Hepatocyte (in vitro differentiated cells): ENCODE measurements around the gene SBNO2. TPM values are rescaled to one million over a fixed set of nuclear protein-coding genes. Genes with fewer than 3 reads are reported as not detected.

Source experiments
- DNase-seq: peaks from one replicate; pipeline ENCODE4 v3.0.0-alpha.2; 2016; ENCODE audit warnings: low spot score
- H2AFZ ChIP-seq: fragments of 200-600 bp; sonication (generic); 2 replicates; pipeline ENCODE4 v1.6.0; 2016; ENCODE audit warnings: antibody characterized with exemption, mild to moderate bottlenecking
- H3K27ac ChIP-seq: fragments of 200-600 bp; sonication (generic); 2 replicates; pipeline ENCODE4 v1.5.1; 2016; ENCODE audit warnings: mild to moderate bottlenecking
- H3K27me3 ChIP-seq: fragments of 200-600 bp; sonication (generic); 2 replicates; pipeline ENCODE4 v1.6.1; 2016
- H3K36me3 ChIP-seq: fragments of 200-600 bp; sonication (generic); replicated peaks from 2 replicates; pipeline ENCODE4 v1.5.1; 2016; ENCODE audit warnings: low read depth; ENCODE audit not compliant: insufficient read depth
- H3K4me1 ChIP-seq: fragments of 200-600 bp; sonication (generic); 2 replicates; pipeline ENCODE4 v1.5.1; 2016; ENCODE audit warnings: mild to moderate bottlenecking, moderate library complexity; ENCODE audit not compliant: insufficient read depth
- H3K4me2 ChIP-seq: fragments of 200-600 bp; sonication (generic); 2 replicates; pipeline ENCODE4 v1.6.0; 2016
- H3K4me3 ChIP-seq: fragments of 200-600 bp; sonication (generic); 2 replicates; pipeline ENCODE4 v1.5.1; 2016; ENCODE audit warnings: mild to moderate bottlenecking
- H3K79me2 ChIP-seq: fragments of 200-600 bp; sonication (generic); 2 replicates; pipeline ENCODE4 v1.6.0; 2017; ENCODE audit warnings: mild to moderate bottlenecking
- H3K9me2 ChIP-seq: fragments of 200-600 bp; sonication (generic); replicated peaks from 2 replicates; pipeline ENCODE4 v1.6.0; 2017; ENCODE audit warnings: mild to moderate bottlenecking; ENCODE audit not compliant: insufficient read depth
- H3K9me3 ChIP-seq: fragments of 200-600 bp; sonication (generic); 2 replicates; pipeline ENCODE4 v1.5.1; 2016; ENCODE audit warnings: low read depth, mild to moderate bottlenecking
- H4K20me1 ChIP-seq: fragments of 200-600 bp; sonication (generic); 2 replicates; pipeline ENCODE4 v1.6.0; 2016; ENCODE audit warnings: mild to moderate bottlenecking; ENCODE audit not compliant: insufficient read depth, poor library complexity, severe bottlenecking
- EZH2 ChIP-seq: fragments of 200-600 bp; sonication (generic); IDR thresholded peaks from 2 replicates; pipeline ENCODE4 v1.6.1; 2016; ENCODE audit warnings: antibody characterized with exemption, mild to moderate bottlenecking, borderline replicate concordance
- EZH2phosphoT487 ChIP-seq: fragments of 200-600 bp; sonication (generic); IDR thresholded peaks from one replicate; pipeline ENCODE4 v1.6.1; 2018; ENCODE audit warnings: antibody characterized with exemption, mild to moderate bottlenecking, low read depth, moderate library complexity; ENCODE audit not compliant: unreplicated experiment, severe bottlenecking
- WGBS: methylation state at CpG from one replicate; pipeline ENCODE4 v1.1.6; 2016; ENCODE audit warnings: low lambda C conversion rate; ENCODE audit errors: missing lambda C conversion rate; 5-methylcytosine and 5-hydroxymethylcytosine counted together
- polyA plus RNA-seq: library from polyadenylated mRNA; unstranded; fragments of >200 nt; fragmentation: Nextera tagmentation; extraction: Ambion mirVana; gene quantifications from 2 replicates; pipeline ENCODE4 v1.2.1, GENCODE V29; 2016
- total RNA-seq: library from RNA; depleted of rRNA; stranded (reverse); fragments of >200 nt; gene quantifications from 2 replicates; pipeline ENCODE4 v1.2.3, GENCODE V29; 2014
- TF ChIP-seq, protein P1 (sequence below): fragments of 200-600 bp; sonication (generic); IDR thresholded peaks from 2 replicates; pipeline ENCODE4 v1.5.1; 2016; ENCODE audit warnings: antibody characterized with exemption, mild to moderate bottlenecking; ENCODE audit not compliant: poor library complexity

SBNO2 gene
- total and polyA plus RNA-seq, 2 experiments from 2014 or later = 12.7 to 15.6 TPM

DNA sequence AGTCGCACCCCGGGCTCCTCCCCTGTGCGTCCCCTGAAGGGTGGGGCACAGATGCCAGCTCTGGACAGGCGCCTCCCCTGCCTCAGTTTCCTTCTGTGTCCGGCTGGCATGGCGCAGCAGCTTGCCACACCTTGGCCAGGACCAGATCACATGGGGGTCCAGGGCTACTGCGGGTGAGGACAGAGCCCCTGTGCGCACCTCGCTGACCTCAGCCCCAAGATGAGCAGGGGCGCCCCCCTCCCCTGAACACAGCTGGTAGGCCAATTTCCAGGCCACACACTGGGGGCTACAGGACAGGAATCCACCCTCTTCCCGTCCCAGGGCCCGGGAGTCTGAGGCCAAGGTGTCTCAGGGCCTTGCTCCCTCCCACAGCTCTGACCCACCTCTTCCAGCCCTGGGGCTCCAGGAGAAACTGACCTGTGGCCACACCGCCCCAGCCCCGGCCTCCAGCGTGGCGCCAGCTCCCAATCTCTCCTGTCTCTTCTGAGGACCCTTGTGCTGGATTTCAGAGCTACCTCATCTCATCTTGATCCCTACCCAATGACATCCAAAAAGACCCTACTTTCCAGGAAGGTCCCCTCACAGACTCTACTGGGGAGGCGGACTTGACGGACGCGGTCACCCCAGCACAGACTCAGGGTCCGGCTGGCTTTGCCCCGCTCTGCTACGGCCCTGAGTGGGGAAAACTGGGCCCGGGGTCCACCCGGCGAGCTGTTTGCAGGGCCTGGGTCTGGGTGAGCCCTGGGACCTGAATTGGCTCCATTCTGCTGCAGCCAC, 28.2 kb downstream of the SBNO2 start:
- Histone ChIP-seq H3K9me3 (no peaks in the 10 kb centered on the region), H3K4me2 (no peak overlapping the region), H3K27me3 (no peaks in the 10 kb centered on the region), H3K4me3 (no peak overlapping the region), H3K4me1 (no peaks in the 10 kb centered on the region), H3K9me2 (no peaks in the 10 kb centered on the region), H3K27ac (no peak overlapping the region), H3K36me3 (no peaks in the 10 kb centered on the region), H3K79me2 (no peaks in the 10 kb centered on the region), H4K20me1 (no peaks in the 10 kb centered on the region), H2AFZ (no peak overlapping the region)
- TF ChIP-seq EZH2phosphoT487 (no peak), EZH2 (no peak)
- TF ChIP-seq, protein P1, sequence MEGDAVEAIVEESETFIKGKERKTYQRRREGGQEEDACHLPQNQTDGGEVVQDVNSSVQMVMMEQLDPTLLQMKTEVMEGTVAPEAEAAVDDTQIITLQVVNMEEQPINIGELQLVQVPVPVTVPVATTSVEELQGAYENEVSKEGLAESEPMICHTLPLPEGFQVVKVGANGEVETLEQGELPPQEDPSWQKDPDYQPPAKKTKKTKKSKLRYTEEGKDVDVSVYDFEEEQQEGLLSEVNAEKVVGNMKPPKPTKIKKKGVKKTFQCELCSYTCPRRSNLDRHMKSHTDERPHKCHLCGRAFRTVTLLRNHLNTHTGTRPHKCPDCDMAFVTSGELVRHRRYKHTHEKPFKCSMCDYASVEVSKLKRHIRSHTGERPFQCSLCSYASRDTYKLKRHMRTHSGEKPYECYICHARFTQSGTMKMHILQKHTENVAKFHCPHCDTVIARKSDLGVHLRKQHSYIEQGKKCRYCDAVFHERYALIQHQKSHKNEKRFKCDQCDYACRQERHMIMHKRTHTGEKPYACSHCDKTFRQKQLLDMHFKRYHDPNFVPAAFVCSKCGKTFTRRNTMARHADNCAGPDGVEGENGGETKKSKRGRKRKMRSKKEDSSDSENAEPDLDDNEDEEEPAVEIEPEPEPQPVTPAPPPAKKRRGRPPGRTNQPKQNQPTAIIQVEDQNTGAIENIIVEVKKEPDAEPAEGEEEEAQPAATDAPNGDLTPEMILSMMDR = no peak
- DNase-seq = no peak
- WGBS = 97% methylated on average over 26 of the region's 26 CpGs

GRCh38 chr19:1144741-1145140, 29.3 kb downstream of the SBNO2 start:
- H3K9me3 ChIP-seq = no peaks in the 10 kb centered on the region
- no peaks in the 10 kb centered on the region for H3K27me3 ChIP-seq
- no CpG with 5 or more reads among the region's 1 CpG for WGBS
- H3K27ac ChIP-seq = no peak overlapping the region
- H3K79me2 ChIP-seq = no peaks in the 10 kb centered on the region
- DNase-seq = no peak
- no peaks in the 10 kb centered on the region for H3K4me1 ChIP-seq
- TF ChIP-seq EZH2 (no peak), EZH2phosphoT487 (no peak)
- TF ChIP-seq, protein P1 = no peak
- H3K36me3 ChIP-seq = no peaks in the 10 kb centered on the region
- no peak overlapping the region for H3K4me2 ChIP-seq
- no peaks in the 10 kb centered on the region for H4K20me1 ChIP-seq
- no peaks in the 10 kb centered on the region for H3K9me2 ChIP-seq
- H2AFZ ChIP-seq = no peak overlapping the region
- no peak overlapping the region for H3K4me3 ChIP-seq

GRCh38 chr19:1143828-1144399, 30.2 kb downstream of the SBNO2 start:
- H3K4me3 ChIP-seq = no peak overlapping the region
- H2AFZ ChIP-seq = no peak overlapping the region
- H3K4me1 ChIP-seq = no peaks in the 10 kb centered on the region
- H3K9me3 ChIP-seq = no peaks in the 10 kb centered on the region
- no peak overlapping the region for H3K27ac ChIP-seq
- 98% methylated on average over 33 of the region's 33 CpGs for WGBS
- TF ChIP-seq EZH2 (no peak), EZH2phosphoT487 (no peak)
- TF ChIP-seq, protein P1 = no peak
- no peak for DNase-seq
- no peaks in the 10 kb centered on the region for H3K9me2 ChIP-seq
- no peaks in the 10 kb centered on the region for H3K27me3 ChIP-seq
- no peaks in the 10 kb centered on the region for H3K36me3 ChIP-seq
- H3K79me2 ChIP-seq = no peaks in the 10 kb centered on the region
- H4K20me1 ChIP-seq = no peaks in the 10 kb centered on the region
- no peak overlapping the region for H3K4me2 ChIP-seq
